ENCODE measurements around the gene YBX2.
A peak's percentile ranks its signal among the peaks of the same experiment; 100 is the strongest.

The YBX2 gene

DNA sequence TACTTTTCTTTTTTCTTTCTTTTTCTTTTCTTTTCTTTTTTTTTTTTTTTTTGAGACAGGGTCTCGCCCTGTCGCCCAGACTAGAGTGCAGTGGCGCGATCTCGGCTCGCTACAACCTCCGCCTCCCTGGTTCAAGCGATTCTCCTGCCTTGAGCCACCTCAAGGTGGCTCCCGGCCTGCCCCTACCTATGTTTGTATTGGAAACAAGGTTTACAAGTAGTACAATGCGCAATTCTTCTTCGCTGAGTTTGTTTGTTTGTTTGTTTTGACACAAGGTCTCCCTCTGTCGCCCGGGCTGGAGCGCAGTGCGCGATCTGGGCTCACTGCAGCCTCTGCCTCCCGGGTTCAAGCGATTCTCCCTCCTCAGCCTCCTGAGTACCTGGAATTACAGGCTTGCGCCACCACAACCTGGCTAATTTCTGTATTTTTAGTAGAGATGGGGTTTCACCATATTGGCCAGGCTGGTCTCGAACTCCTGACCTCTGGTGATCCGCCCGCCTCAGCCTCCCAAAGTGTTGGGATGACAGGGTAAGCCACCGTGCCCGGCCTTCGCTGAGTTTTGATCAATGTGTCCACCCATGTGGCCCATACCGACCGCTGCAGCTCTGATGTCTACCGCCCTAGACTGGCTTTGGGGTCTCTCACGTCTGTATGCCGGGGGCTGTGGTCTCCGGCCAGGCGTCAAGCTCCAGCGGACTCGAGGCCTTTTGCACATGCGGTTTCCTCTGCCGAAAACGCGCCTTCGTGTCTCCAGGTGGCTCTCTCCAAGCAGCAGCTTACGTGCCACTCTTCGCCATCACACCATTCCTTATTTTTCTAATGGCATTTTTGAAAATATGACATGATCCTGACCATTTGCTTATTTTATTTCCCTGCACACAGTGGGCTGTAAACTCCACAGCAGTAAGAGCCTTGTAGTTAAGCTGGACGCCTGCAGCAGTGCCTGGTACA, 1.1 kb upstream of the YBX2 start:
- DNase-seq, result no peak

DNA sequence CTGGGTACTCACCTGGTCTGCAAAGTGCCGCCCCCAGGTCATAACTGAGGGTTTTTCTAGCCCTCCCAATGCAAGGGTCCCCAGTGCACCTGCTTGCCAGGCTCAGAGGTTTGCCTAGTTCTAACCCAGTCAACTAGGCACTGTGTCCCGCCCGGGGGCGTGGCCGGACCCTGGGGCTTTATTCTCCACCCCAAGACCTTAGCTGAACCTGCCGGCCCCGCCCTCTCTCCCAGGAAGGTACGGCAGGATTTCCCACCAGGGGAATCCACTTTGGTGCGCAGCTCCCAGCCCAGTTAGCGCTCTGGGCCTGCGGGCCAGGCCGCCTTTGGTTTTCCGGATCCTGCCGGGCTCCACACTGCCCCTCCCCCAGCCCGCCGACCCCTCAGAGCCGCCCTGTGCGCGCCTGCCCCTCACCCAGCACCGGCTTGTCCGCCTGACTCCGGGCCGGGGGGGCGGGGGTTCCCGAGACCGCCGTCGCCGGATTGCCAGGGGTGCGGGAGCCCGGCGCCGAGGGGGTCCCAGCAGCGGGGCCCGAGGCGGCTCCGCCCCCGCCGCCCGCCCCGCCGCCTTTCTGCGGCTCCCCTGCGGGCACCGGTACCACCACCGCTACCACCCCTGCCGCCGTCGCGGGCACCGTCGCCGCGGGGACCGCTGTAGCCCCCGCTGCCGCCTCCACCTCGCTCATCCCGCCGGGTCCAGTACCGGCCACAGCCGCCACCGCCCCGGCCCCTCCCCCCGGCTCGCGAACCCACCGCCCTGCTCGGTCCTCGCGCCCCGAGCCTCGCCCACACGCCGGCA, 424 bp downstream of the YBX2 start:
- no peak for DNase-seq

- DNase-seq, result no peak
Observed at GRCh38 chr17:7293159-7293558, 1.3 kb downstream of the YBX2 start.

GRCh38 chr17:7292729-7293128, 1.7 kb downstream of the YBX2 start:
- no peak for DNase-seq

DNA sequence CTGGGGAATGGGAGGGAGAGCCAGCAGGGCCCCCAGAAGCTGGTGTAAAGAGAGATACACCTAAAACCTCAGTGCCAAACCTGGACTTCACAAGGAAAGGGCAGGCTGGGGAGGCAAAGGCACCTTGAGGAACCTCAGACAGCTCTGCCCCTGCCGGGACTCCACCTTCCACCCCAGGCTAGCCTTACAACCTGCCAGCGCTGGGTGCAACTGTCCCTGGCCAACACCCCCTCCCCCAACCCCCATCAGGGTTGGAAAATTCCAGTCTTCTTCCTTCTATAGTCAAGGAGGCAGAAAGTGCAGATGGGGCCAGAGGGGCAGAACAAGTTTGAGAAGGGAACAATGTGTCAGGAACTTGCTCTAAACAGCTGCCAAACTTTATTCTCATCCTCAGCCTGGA, 2.2 kb downstream of the YBX2 start:
- DNase-seq, result no peak

DNA sequence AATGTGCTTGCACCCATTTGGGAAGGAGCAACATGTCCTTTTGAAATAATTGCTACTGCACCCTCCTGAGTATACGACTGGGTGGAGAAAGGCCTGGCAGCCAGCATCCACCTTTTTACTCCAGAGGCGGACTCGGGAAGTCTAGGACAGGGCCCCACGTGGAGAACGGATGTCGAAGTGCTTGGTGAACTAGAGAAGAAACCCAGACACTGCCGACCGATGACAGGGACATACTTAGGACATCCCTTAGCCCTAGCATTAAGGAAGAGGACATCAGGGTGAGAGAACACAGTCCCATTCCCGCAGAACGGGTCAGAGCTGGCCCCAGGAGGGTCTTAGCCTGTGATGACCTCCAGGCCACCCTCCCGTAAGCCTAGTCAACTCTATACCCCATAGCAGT, 3.8 kb downstream of the YBX2 start:
- no peak for DNase-seq

- DNase-seq, result no peak
Observed at GRCh38 chr17:7290166-7290565, 4.3 kb downstream of the YBX2 start.

- no peak for DNase-seq
Observed at GRCh38 chr17:7289256-7290032, 5.0 kb downstream of the YBX2 start.

DNA sequence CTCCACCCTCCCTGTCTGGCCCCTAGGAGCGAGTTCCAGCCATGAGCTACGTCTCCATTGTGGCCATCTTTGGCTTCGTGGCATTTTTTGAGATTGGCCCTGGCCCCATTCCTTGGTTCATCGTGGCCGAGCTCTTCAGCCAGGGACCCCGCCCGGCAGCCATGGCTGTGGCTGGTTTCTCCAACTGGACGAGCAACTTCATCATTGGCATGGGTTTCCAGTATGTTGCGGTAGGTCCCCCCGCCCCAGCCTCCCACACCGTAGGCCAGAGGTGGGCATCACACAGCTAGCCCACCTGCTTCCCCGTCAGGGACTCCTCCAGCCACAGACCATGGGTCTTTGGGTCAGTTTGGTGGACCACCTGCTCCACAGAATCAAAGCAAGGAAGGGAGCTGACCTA, 8.8 kb downstream of the YBX2 start:
- DNase-seq, result no peak

- DNase-seq, result no peak
Observed at GRCh38 chr17:7284911-7285310, 9.5 kb downstream of the YBX2 start.

DNA sequence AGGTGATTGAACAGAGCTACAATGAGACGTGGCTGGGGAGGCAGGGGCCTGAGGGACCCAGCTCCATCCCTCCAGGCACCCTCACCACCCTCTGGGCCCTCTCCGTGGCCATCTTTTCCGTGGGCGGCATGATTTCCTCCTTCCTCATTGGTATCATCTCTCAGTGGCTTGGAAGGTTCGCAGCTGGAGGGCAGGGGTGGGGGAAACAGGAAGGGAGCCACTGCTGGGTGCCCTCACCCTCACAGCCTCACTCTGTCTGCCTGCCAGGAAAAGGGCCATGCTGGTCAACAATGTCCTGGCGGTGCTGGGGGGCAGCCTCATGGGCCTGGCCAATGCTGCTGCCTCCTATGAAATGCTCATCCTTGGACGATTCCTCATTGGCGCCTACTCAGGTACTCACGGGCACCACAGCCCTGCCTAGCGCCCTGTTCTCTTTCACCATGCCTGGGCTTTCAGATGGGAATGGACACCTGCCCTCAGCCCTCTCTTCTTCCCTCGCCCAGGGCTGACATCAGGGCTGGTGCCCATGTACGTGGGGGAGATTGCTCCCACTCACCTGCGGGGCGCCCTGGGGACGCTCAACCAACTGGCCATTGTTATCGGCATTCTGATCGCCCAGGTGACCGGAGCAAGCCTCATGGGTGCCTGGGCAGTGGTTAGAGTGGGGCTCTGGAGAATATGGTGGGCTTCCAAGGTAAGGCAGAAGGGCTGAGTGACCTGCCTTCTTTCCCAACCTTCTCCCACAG, 10.8 kb downstream of the YBX2 start:
- no peak for DNase-seq

GRCh38 chr17:7282752-7283321, 11.6 kb downstream of the YBX2 start:
- no peak for DNase-seq

DNA sequence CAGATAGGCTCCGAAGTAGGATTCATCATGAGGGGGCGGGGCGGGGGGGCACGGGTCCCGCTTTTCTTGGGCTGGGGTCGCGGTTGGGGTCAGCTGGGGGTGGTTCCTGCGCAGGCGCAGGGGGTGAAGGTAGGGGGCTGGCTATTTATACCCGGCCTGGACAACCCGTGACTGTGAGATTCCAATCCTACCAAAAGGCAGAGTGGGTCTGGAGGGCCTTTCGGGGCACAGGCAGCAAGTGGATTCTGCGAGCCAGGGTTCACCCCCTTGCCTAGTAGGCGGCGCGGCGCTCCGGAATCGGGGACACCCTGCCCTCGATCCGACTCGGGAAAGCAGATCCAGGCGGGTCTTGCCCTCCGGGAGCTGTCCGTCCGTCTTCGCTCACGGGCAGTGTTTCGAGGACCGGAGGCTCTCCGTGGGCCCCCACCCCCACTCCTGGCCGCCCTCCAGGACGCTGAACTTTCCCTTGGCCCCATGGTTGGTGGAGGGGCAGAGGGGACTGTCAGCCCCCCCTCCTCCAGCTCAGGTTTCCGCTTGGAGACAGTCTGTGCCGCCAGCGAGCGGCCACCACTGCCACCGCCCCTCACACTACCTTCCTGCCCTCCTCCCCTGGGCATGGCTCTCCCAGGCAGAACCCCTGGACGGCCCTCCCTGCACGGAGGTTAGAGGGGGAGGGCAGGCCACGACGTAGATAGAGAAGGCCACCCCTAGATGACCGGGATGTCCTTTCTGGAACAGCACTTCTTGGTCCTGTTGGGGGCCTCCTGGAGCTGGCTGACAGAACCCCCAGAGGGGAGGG, 12.3 kb downstream of the YBX2 start:
- no peak for DNase-seq

- DNase-seq, result no peak
Observed at GRCh38 chr17:7281074-7281952, 13.1 kb downstream of the YBX2 start, which contains the start of gene SLC2A4. Gene SLC2A4 (plus strand): TSS chr17:7281718. CDS start chr17:7281935, 217 bp downstream.

- DNase-seq, result peak; percentile 65
Observed at GRCh38 chr17:7280519-7281073, 13.8 kb downstream of the YBX2 start.

- DNase-seq, result no peak
Observed at GRCh38 chr17:7279448-7279847, 15.0 kb downstream of the YBX2 start.

- DNase-seq, result no peak
Observed at GRCh38 chr17:7266784-7267183, 27.7 kb downstream of the YBX2 start.

GRCh38 chr17:7263801-7264078, 30.7 kb downstream of the YBX2 start:
- no peak for DNase-seq

DNA sequence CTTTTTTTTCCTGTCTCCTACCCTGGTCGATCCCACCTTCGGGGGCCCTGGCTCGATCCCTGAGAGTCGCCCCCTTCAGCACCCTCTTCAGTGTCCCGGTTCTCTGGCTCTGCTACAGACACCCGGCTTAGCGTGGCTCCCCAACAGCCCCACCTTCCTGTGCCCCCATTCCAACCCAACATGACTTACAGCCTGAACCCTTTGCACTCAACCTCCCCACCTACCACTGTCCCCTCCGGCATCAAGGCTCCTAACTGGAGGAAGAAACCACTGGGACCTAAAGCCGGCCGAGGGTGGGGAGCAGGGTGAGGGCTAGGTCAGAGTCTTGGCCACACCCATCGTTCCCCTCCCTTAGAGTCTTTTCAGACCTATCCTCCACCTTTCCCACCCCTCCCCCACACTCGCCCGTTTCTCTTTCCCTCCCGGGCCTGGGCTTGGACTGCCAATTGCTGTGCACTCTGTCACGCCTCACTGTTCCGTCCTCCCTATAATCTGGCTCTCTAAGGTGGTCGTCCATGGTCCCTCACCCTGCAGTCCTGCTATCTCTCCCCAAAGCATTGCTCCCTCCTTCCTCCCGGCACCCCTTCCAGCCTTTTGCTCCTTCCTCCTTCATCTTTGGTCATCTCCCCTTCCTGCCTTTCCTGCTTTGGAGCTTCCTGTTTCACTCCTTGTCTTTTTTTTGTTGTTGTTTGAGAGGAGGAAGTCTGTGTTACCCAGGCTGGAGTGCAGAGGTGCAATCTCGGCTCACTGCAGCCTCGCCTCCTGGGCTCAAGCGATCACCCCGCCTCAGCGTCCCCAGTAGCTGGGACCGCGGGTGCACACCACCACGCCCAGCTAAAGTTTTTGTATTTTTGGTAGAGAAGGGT, 31.3 kb downstream of the YBX2 start:
- no peak for DNase-seq

Data from NCI-H1092 (cell line).